ENCODE results near the gene GLIPR2. TPM values are rescaled to one million over a fixed set of nuclear protein-coding genes. Genes with fewer than 3 reads are reported as not detected.
"Not testable (repeated sequence)": the region's sequence is repeated elsewhere in the genome, so short reads cannot be mapped to it uniquely, and the experiment has no call there.

The GLIPR2 gene, protein sequence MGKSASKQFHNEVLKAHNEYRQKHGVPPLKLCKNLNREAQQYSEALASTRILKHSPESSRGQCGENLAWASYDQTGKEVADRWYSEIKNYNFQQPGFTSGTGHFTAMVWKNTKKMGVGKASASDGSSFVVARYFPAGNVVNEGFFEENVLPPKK
- total RNA-seq (1 to 10 TPM; 3.5 to 3.9 TPM), polyA plus RNA-seq (ENCODE audit: insufficient read depth, low read depth, low replicate concordance) (19.6 TPM)
- long read RNA-seq, donor 1, transcript GLIPR2-202 (5 exons, 1,890 nt): major isoform, 22 of 22 reads
- long read RNA-seq, donor 1, partial matches to known transcripts: 0 of 22 reads
- long read RNA-seq, donor 1, other reads (novel, unspliced or antisense): 0 of 22 reads
- long read RNA-seq, donor 2, transcript GLIPR2-202 (5 exons, 1,890 nt): major isoform, 17 of 76 reads
- long read RNA-seq, donor 2, partial matches to known transcripts: 58 of 76 reads
- long read RNA-seq, donor 2, other reads (novel, unspliced or antisense): 0 of 76 reads

DNA sequence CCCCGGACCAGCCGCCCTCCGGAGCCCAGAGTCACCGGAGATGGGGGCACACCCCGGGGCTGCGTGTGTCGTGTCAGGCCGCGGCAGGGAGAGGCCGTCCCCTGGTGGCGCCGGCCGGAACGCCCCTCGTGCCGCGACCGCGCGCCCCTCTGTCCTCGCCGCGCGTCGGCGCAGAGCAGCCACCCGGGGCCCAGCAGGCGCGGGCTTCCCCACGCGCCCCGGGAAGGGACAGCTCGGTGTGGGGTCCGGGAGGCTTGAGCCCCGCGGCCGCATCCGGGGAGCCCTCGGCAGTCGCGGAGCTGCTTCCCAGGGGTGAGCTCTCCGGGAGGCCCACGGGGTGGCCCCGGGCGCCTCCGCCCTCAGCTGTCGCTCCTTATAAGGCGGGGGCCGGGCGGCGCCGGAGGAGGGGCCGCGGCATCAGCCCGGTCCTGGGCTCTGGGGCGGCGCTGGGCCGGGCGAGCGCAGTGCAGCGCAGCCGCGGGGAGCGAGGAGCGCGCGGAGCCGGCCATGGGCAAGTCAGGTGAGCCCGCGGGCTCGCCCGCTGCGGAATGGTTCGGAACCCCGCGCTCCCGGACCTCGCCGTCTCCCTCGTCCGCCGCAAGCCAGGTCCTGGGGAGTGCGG, at the start of gene GLIPR2:
GLIPR2 (plus strand) TSS at position 462 of the 622 bp plus-strand sequence; CDS start at position 508, 46 bp downstream.
- DNase-seq: peak; percentile 81
- peak within 1 kb of the TSS; percentile 73 to 84 for H3K4me3 ChIP-seq
- WGBS, 2 donors: 0% methylated on average over 79 of the region's 83 CpGs; no CpG with 5 or more reads in 1 of the 2 donors
- peaks cover 14% of the 10 kb centered on the region for H3K4me1 ChIP-seq
- intact Hi-C loops (cut with DNase I; ENCODE audit: low total_unique reads): no loop called here
- no peaks in the 10 kb centered on the region for H3K27me3 ChIP-seq
- H3K36me3 ChIP-seq (ENCODE audit: low read depth, missing control alignments): no peaks in the 10 kb centered on the region
- peak within 1 kb of the TSS; percentile 8 to 69 for H3K27ac ChIP-seq
- H3K9me3 ChIP-seq: no peaks in the 10 kb centered on the region
- no peak for TF ChIP-seq POLR2A (IDR thresholded peaks at IDR 0.05)
- TF ChIP-seq, protein P1, sequence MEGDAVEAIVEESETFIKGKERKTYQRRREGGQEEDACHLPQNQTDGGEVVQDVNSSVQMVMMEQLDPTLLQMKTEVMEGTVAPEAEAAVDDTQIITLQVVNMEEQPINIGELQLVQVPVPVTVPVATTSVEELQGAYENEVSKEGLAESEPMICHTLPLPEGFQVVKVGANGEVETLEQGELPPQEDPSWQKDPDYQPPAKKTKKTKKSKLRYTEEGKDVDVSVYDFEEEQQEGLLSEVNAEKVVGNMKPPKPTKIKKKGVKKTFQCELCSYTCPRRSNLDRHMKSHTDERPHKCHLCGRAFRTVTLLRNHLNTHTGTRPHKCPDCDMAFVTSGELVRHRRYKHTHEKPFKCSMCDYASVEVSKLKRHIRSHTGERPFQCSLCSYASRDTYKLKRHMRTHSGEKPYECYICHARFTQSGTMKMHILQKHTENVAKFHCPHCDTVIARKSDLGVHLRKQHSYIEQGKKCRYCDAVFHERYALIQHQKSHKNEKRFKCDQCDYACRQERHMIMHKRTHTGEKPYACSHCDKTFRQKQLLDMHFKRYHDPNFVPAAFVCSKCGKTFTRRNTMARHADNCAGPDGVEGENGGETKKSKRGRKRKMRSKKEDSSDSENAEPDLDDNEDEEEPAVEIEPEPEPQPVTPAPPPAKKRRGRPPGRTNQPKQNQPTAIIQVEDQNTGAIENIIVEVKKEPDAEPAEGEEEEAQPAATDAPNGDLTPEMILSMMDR (IDR thresholded peaks at IDR 0.05): peak in 1 of 3 experiments; percentile 9

DNA sequence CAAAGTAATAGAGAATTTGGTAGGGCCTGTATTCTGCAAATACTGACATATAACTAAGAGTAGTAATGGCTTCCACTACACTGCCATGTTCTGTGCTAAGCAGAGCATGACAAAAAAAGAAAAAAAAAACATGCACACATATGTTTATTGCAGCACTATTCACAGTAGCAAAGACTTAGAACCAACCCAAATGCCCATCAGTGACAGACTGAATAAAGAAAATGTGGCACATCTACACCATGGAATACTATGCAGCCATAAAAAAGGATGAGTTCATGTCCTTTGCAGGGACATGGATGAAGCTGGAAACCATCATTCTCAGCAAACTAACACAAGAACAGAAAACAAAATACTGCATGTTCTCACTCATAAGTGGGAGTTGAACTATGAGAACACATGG, 49.5 kb upstream of the GLIPR2 start:
- H3K4me3 ChIP-seq; H3K27me3 ChIP-seq; H3K9me3 ChIP-seq; intact Hi-C loops (cut with DNase I; ENCODE audit: low total_unique reads); H3K4me1 ChIP-seq; DNase-seq; H3K36me3 ChIP-seq (ENCODE audit: low read depth, missing control alignments); H3K27ac ChIP-seq: not testable (repeated sequence)

DNA sequence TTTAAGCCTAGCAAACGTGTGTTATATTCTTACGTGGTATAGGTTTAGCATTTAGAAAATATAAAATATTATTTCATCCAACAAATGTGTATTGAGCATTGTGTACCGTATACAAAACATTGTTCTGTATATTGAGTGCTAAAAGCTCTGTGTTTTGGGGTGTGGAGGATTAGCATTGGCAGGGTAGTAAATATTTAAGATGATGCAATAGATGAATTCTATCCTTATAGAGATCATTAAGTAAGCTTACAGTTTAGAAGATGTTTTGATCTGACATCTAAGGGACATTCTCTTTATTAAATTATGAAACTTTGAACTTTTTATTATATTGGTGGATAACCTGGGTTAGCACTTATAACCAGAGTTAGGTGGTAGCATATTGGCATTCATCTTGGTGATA, 48.5 kb upstream of the GLIPR2 start:
- DNase-seq: no peak
- no peak overlapping the region for H3K27ac ChIP-seq
- no peaks in the 10 kb centered on the region for H3K4me1 ChIP-seq
- intact Hi-C loops (cut with DNase I; ENCODE audit: low total_unique reads): no loop called here
- WGBS, 2 donors: 88 to 91% methylated on average over 3 of the region's 3 CpGs
- no peak overlapping the region for H3K4me3 ChIP-seq
- no peaks in the 10 kb centered on the region for H3K27me3 ChIP-seq
- no peaks in the 10 kb centered on the region for H3K9me3 ChIP-seq
- TF ChIP-seq, protein P1 (IDR thresholded peaks at IDR 0.05): no peak
- TF ChIP-seq POLR2A (IDR thresholded peaks at IDR 0.05): no peak
- no peaks in the 10 kb centered on the region for H3K36me3 ChIP-seq (ENCODE audit: low read depth, missing control alignments)

DNA sequence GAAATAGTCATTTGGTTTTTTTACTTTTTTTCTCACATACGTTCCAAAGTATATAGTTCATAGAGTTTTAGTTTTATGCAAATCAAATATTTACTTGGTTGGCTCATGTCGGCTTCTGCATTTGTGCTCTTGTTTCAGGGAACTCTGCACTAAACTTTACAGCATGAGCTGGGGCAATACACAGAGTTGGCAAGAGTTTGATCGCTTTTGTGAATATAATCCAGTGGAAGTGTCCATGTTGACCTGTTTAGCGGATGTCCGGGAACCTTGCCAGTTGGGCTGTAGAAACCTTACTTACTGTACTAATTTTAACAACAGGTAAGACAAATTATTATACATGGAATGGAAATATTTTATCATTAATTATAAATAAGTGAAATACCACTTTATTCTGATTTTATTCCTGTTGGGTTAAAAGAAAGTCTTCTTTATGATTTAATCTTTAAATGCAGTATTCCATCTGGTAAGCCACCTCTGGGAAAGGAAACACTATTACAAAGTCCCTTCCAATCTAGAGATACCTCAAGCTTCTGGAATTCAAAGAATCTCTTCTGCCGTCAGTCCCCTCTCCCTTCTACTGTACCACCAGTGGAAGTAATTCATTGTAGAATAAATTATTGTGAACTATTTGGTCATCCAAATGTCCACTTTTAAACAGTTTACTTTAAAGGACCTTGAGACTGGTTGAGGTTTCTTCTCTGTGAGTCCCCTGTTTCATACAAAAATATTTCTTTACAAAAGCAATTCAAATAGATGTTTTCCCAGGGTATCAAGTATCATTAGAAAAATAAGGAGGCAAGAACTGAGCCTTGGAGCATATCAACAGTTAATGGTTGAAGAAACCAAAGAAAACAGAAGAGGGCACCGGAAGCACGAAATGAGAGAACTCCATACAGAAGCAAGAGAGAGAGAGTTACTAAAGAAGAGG, 45.2 kb upstream of the GLIPR2 start:
- Histone ChIP-seq H3K4me3 (no peak overlapping the region), H3K4me1 (no peaks in the 10 kb centered on the region), H3K36me3 (ENCODE audit: low read depth, missing control alignments) (no peaks in the 10 kb centered on the region), H3K27me3 (no peaks in the 10 kb centered on the region), H3K9me3 (no peaks in the 10 kb centered on the region), H3K27ac (no peak overlapping the region)
- intact Hi-C loops (cut with DNase I; ENCODE audit: low total_unique reads): no loop called here
- TF ChIP-seq, protein P1 (IDR thresholded peaks at IDR 0.05): no peak
- WGBS, 2 donors: 37 to 49% methylated on average over 8 of the region's 8 CpGs
- DNase-seq: no peak

DNA sequence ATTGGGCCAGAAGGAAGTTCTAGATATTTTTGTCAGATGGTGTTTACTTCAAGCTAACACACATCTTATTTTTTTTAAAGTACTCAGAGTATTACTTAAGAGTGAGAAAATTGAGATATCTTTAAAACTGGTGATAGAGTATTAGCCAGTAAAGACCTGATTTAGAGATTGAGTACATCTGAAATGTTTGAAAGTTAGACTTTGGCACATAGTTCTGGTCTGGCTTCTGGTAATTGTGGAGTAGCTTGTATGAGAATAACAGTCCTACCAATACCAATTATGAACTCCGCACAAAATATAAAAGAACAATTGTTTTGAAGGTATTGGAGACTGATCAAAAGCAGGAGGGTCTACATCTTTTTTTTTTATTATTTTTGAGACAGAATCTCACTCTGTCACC, 44.5 kb upstream of the GLIPR2 start:
- H3K36me3 ChIP-seq (ENCODE audit: low read depth, missing control alignments): no peaks in the 10 kb centered on the region
- H3K27ac ChIP-seq: no peak overlapping the region
- H3K4me3 ChIP-seq: no peak overlapping the region
- H3K27me3 ChIP-seq: no peaks in the 10 kb centered on the region
- H3K9me3 ChIP-seq: no peaks in the 10 kb centered on the region
- no peak for DNase-seq
- 92 to 97% methylated on average over 1 of the region's 1 CpG for WGBS, 2 donors
- TF ChIP-seq POLR2A (IDR thresholded peaks at IDR 0.05): no peak
- TF ChIP-seq, protein P1 (IDR thresholded peaks at IDR 0.05): no peak
- intact Hi-C loops (cut with DNase I; ENCODE audit: low total_unique reads): no loop called here
- H3K4me1 ChIP-seq: no peaks in the 10 kb centered on the region
